ENCODE measurements around the gene ALKBH2. TPM values are rescaled to one million over a fixed set of nuclear protein-coding genes. Genes with fewer than 3 reads are reported as not detected.

ALKBH2 gene
- total and polyA plus RNA-seq, 2 of the 8 experiments (the other 6 are each of a cell fraction or from before 2014, with no cell fraction given): 19.1 to 22.5 TPM

GRCh38 chr12:109097140-109097434, 3.8 kb upstream of the ALKBH2 start:
- no peak for FAIRE-seq
- peak overlapping the region in 3 of 4 experiments; percentile 19 to 54 (median 48); a peak in 4 of 7 replicates for H3K9ac ChIP-seq (replicated peaks in 1 of 4; ENCODE audit: extremely low read depth in 1 of 4, low read depth in 3 of 4, low read length in 3 of 4)

More at GRCh38 chr12:109097140-109097434, 3.8 kb upstream of the ALKBH2 start:
- H2BK5ac ChIP-seq (ENCODE audit: low read depth, low read length): 0 out of 2 replicates have a peak overlapping the region, but pooled peaks have one; percentile 35
- peak overlapping the region; percentile 75 for H4K5ac ChIP-seq (ENCODE audit: insufficient read length, low read depth, low read length)
- H4K91ac ChIP-seq (replicated peaks; ENCODE audit: insufficient read length, low read length): peak overlapping the region; percentile 25
- no peak overlapping the region for H2BK20ac ChIP-seq (ENCODE audit: low read length)
- H3K23me2 ChIP-seq (ENCODE audit: low read depth, low read length): peaks cover 9% of the 10 kb centered on the region
- H3K36me3 ChIP-seq (ENCODE audit: control insufficient read depth in 2 of 4, insufficient read depth in 4 of 4, low read length in 3 of 4): peaks cover 15 to 32% (median 25%) of the 10 kb centered on the region in 4 experiments; a peak in 7 of 8 replicates
- no peak for DNase-seq (ENCODE audit: low read depth in 1 of 2, low spot score in 2 of 2)
- peak overlapping the region; percentile 55 to 57 for H3K4me2 ChIP-seq (ENCODE audit: insufficient read depth in 1 of 2, low read depth in 2 of 2, low read length in 2 of 2)
- CTCF ChIA-PET (ENCODE audit: partially characterized antibody): interaction anchor here (0.6 kb wide), 1 partner anchor 160 kb away, joined by 4 read pairs; no protein-coding TSS in a partner anchor
- H4K20me1 ChIP-seq (replicated peaks in 1 of 2; ENCODE audit: control insufficient read depth in 1 of 2, insufficient read depth in 2 of 2, low read length in 2 of 2): peaks cover 0 to 5% of the 10 kb centered on the region in 2 experiments
- no peaks in the 10 kb centered on the region; the same call in 1 of the 2 replicates for H3K79me1 ChIP-seq (ENCODE audit: low read depth, low read length)
- no peak overlapping the region for H3K56ac ChIP-seq (replicated peaks; ENCODE audit: insufficient read length, low read depth, low read length)
- H3K23ac ChIP-seq (ENCODE audit: insufficient read length): no peak overlapping the region
- TF ChIP-seq RFX5 (IDR thresholded peaks at IDR 0.05; ENCODE audit: borderline replicate concordance, low read depth, low read length) (no peak), KDM1A (IDR thresholded peaks at IDR 0.05; ENCODE audit: borderline replicate concordance, low read length) (peak; percentile 78; the same call in 1 of the 2 replicates)
- H3K27ac ChIP-seq (ENCODE audit: low read depth, low read length): no peak overlapping the region
- peaks cover 0 to 29% of the 10 kb centered on the region in 2 experiments; a peak in 2 of 4 replicates for H3K79me2 ChIP-seq (ENCODE audit: control insufficient read depth in 1 of 2, insufficient read depth in 2 of 2, low read length in 2 of 2)
- WGBS, 2 experiments (ENCODE audit: extremely low coverage in 1 of 2, insufficient coverage in 1 of 2, insufficient read length in 1 of 2, insufficient replicate concordance in 2 of 2, low coverage in 1 of 2, low lambda C conversion rate in 2 of 2, missing lambda C conversion rate in 1 of 2): 42% methylated on average over 11 of the region's 11 CpGs; no CpG with 5 or more reads in 1 of the 2 experiments
- H3K4ac ChIP-seq (replicated peaks; ENCODE audit: insufficient read length, low read depth, low read length): no peak overlapping the region
- peak overlapping the region; percentile 15; the same call in 1 of the 2 replicates for H3K18ac ChIP-seq (ENCODE audit: extremely low read depth, low read length)
- no peak overlapping the region for H2BK15ac ChIP-seq (ENCODE audit: low read length)
- no peak overlapping the region for H2AFZ ChIP-seq (ENCODE audit: low read length)
- H2BK120ac ChIP-seq (replicated peaks; ENCODE audit: low read depth, low read length): no peak overlapping the region
- POLR2A ChIA-PET (ENCODE audit: partially characterized antibody): interaction anchor here (1.0 to 1.2 kb wide), 2 partner anchors 10 to 14 kb away, joined by 3 to 4 read pairs; no protein-coding TSS in a partner anchor
- H3K27me3 ChIP-seq (replicated peaks in 1 of 4; ENCODE audit: control insufficient read depth in 3 of 4, extremely low read depth in 1 of 4, insufficient read depth in 3 of 4, low read length in 3 of 4): peaks cover 0 to 8% (median 5%) of the 10 kb centered on the region in 4 experiments; a peak in 5 of 7 replicates
- H3K9me3 ChIP-seq (ENCODE audit: insufficient read depth in 2 of 2, low read depth in 1 of 2, low read length in 1 of 2): no peaks in the 10 kb centered on the region
- H4K8ac ChIP-seq (ENCODE audit: extremely low read depth, insufficient read depth, low read length): peak overlapping the region; percentile 45; the same call in 1 of the 2 replicates
- peak overlapping the region; percentile 63 to 89 (median 72); a peak in 7 of 8 replicates for H3K4me3 ChIP-seq (ENCODE audit: extremely low read depth in 1 of 4, insufficient read depth in 2 of 4, low read depth in 3 of 4, low read length in 4 of 4)
- no peak overlapping the region for H2BK12ac ChIP-seq (ENCODE audit: low read depth, low read length)
- H3K14ac ChIP-seq (ENCODE audit: insufficient read length): no peak overlapping the region
- H3K4me1 ChIP-seq (replicated peaks in 1 of 4; ENCODE audit: control insufficient read depth in 3 of 4, insufficient read depth in 4 of 4, low read length in 3 of 4): peaks cover 0 to 7% (median 2%) of the 10 kb centered on the region in 4 experiments; a peak in 3 of 7 replicates
- no peak overlapping the region for H2AK5ac ChIP-seq (ENCODE audit: low read depth, low read length)

Measured in H1 (cell line).